ENCODE data around the gene DNASE2B.
A peak's percentile ranks its signal among the peaks of the same experiment; 100 is the strongest.
"Not testable (repeated sequence)": the region's sequence is repeated elsewhere in the genome, so short reads cannot be mapped to it uniquely, and the experiment has no call there.

The DNASE2B gene

DNA sequence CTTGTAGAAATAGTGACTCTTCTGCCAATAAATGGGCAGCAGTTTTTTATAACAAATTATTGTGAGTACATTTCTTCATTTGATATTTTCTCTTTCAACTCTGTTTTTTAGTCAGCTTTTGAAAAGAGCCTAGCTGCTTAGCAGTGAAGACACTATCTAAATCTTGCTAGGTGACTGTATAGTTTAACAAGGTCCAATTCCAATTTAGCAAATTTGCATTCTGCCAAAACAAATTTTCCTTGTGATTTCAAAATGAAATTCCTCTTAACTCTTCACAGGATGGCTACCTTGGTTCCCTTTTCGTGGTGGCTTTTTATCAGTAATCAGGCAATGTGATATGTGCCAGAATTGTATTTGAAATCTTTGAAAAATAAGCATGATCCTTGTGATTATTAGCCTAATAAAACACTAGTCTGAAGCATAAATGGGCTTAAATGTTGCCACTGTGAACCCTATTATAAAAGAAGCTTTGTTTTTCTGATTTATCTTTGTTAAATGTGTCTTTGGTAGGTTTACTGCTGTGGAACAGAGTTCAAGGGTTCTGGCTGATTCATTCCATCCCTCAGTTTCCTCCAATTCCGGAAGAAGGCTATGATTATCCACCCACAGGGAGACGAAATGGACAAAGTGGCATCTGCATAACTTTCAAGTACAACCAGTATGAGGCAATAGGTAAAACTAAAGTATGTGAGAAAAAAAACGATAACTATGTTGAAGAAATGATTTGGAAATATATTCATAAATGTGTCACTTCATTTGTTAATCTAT is 12.2 kb downstream of the DNASE2B start:
- DNase-seq (ENCODE audit: low spot score) (no peak), FAIRE-seq (no peak)

- peak; percentile 49 for DNase-seq (ENCODE audit: low spot score)
- no peak for FAIRE-seq
These were observed 14.1 kb downstream of the DNASE2B start for GRCh38 chr1:84412316-84412942.

DNA sequence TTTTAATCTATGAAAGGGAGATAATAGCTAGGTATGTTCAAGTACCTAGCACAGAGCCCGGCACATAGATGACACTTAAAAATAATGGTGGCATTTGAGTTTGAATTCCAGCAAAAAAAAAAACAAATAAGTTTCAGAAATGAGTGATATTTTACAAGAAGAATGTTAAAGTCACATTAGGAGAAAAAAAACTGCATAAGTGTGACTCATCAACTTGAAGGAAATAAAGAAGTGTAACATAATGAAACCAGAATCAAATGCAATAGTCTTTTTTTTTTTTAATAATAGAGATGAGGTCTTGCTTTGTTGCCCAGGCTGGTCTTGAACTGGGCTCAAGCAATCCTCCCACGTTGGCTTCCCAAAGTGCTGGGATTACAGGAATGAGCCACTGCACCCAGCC is 17.1 kb downstream of the DNASE2B start:
- FAIRE-seq (no peak), DNase-seq (ENCODE audit: low spot score) (no peak)

GRCh38 chr1:84422909-84423308 is 24.6 kb downstream of the DNASE2B start:
- DNase-seq (ENCODE audit: low spot score) (no peak), FAIRE-seq (no peak)

- no peak for DNase-seq (ENCODE audit: low spot score)
- no peak for FAIRE-seq
These were observed 26.3 kb downstream of the DNASE2B start for GRCh38 chr1:84424513-84425149.

DNA sequence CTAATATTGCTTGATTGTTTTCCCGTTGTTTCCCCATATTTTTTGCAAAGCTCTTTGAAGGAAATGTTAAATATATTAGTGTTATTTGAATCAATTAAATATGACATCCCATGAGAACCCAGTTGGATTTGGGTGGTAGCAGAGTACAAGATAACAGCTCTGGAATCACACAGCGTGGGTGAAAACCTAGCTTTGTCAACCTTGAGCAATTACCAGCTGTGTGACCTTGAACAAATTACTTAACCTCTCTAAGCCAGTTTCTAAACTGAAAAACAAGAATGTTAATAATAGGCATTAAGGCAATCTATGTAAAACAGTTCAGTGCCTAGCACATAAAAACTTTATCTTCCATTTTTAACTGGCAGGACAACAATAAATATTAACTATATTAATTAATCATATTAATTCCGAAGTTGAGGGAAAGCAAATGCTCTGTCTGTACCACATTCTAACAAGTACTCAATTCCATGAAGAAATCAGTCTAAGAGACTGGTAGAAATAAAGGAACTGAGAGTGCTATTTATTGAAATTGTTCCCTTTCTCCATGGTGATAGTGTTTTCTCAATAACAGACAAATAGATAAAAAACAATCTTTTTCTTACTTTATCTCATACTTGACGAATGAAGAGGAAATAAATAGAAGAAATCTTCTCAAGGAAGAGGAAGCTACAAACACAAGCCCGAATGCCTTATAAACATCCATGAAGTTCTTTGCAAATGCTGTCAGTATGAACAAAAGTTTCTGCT is 27.0 kb downstream of the DNASE2B start:
- FAIRE-seq, result no peak
- no peak for DNase-seq (ENCODE audit: low spot score)

- no peak for FAIRE-seq
- no peak for DNase-seq (ENCODE audit: low spot score)
These were observed 28.1 kb downstream of the DNASE2B start for GRCh38 chr1:84426376-84426775.

- no peak for FAIRE-seq
These were observed 29.2 kb downstream of the DNASE2B start for GRCh38 chr1:84427250-84428188.

GRCh38 chr1:84428235-84428634 is 30.0 kb downstream of the DNASE2B start:
- no peak for DNase-seq (ENCODE audit: low spot score)
- no peak for FAIRE-seq

More at GRCh38 chr1:84427250-84428188, 29.2 kb downstream of the DNASE2B start:
- DNase-seq (ENCODE audit: low spot score), result no peak

DNA sequence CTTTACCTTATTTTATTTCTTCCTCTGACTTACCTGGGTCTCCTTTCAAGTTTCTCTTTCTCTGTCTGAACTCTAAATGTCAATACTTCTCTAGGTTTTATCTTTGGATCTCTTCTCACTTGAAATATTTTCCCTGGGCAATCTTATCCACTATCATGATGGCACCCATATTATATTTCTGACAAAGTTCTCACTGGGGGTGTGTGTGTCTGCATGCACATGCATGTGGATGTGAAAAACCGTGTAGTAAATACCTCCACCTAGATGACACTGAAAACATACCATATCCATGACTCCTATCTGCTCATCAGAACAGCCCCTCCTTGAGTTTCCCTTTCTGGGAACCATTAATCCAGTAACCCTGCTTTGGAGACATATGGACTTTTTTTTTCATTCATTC is 30.9 kb downstream of the DNASE2B start:
- no peak for DNase-seq (ENCODE audit: low spot score)
- FAIRE-seq, result no peak

DNA sequence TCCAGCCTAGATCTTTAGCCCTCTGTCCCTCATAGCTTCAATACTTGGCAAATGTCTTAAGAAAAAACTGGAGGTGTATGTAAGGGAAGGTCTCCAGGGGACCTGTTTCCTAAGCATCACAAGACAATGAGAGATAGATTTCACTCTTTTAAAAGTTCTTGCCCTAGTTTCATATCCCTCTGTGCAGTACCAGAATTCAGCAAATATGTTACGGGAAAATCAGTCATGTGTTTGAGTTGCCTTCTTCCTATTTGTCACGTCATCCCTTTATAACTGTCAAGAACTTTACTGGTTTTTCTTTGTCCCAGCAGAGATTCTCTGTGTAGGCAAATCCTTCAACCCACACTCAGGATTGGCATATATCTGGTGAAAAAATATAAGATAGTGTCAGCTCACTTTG is 32.3 kb downstream of the DNASE2B start:
- FAIRE-seq (no peak), DNase-seq (ENCODE audit: low spot score) (no peak)

DNA sequence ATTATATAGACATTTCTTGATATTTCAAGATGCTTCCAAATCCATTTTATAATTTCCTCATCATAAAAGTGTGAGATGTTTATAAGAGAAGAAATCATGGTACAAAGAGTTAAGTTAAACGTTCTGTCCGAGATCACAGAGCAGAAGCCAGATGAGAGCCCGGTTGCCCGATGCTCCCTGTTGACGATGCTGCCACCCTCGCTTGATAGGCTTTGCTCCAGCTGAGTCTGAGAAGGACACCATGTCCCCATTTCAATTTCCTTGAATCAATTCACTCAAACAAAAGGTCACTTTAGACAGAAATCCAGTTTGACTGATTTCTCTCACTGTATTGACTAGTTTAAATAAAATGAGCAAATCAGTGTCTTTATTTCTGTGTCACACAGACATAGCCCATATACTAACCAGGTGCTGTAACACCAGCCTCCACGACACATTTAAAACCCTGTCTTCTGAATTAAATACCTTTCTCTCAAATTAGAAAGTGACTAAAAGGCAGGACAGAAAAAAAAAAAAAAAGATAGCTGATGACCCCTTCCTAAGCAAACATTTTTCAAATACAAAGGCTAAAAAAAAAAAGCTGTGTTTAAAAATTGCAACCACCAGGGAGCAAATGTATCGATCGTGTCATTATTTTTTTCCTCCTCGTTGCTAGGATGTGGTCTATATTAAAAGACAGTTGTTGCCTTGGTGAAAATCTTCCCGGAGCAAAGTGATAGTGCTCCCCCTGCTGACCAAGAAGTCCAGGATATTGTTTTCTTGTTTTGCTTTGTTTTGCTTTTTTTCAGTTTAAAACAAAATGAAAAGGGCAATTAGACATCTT is 35.2 kb downstream of the DNASE2B start:
- peak; percentile 53 for DNase-seq (ENCODE audit: low spot score)
- FAIRE-seq, result no peak

- FAIRE-seq (no peak), DNase-seq (ENCODE audit: low spot score) (no peak)
These were observed 35.9 kb downstream of the DNASE2B start for GRCh38 chr1:84434081-84434769.

DNA sequence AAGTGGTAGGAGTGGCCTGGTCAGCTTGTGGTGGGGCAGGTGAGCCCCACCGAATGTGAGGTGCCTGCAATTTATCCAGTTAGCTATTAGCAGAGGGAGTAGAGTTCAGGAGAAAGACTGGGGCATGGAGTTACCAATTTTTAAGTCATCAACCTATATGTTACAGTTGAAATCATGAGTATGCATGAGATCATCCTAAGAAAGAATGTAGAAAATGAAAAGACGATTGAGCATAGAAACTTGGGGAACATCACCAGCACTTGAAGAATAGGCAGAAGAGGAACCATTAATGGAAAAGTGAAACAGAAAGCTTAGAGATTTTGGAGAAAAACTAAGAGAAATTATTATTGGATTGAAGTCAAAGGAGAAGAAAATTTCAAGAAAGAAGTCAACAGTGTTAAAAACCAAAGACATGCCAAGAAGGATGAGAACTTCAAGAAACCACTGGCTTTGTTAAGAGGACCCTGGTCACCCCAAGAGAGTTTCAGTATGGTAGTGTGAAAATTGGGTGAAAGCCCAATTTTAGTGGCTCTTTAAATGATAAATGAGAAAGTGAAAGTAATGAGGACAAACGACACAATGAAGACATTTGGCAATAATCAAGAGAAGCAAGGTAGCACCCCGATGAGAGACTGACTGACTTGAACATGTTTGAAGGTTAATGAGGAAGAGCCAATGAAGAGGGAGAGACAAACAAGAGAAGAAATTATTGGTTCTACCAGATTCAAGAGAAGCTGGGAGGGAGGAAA is 36.7 kb downstream of the DNASE2B start:
- no peak for FAIRE-seq

DNA sequence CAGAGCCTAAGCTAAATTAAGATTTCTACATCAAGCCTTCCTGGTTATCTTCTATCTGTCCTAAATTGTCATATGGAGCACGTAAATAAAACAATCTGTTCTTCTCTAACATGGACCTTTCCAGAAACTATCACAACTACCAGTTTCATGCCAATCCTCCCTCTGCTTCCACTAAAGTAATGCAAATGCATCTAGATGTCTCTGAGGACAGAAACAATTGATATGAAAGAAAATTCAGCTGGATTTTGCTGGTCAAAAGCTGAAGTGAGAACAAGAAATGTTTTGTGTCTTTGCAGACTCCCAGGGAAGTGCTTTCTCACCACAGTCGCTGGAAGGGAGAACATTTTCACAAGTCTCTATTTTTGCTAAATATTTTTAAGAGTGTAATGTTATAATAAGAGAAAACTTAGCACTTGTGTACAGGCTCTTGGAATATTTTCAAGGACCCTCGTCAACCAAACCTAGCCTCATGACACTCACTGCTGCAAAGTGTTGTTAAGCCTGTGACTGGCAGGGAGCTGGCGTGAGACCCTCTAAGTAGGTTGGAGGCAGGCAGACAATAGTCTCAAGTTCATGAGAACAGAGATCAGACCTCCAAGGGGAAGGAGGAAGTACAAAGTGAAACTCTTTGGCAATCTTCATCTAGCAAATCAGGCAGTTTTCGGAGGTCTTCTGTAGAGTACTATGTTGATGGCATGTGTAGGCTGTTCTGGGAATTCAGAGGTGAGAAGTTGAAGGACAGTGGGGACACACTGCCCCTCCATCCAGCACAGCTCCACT is 38.8 kb downstream of the DNASE2B start:
- no peak for FAIRE-seq
- no peak for DNase-seq (ENCODE audit: low spot score)

More for the DNA sequence above, 36.7 kb downstream of the DNASE2B start:
- no peak for DNase-seq (ENCODE audit: low spot score)

- DNase-seq (ENCODE audit: low spot score) (peak; percentile 62), FAIRE-seq (no peak)
These were observed 44.0 kb downstream of the DNASE2B start for GRCh38 chr1:84442256-84442655.

DNA sequence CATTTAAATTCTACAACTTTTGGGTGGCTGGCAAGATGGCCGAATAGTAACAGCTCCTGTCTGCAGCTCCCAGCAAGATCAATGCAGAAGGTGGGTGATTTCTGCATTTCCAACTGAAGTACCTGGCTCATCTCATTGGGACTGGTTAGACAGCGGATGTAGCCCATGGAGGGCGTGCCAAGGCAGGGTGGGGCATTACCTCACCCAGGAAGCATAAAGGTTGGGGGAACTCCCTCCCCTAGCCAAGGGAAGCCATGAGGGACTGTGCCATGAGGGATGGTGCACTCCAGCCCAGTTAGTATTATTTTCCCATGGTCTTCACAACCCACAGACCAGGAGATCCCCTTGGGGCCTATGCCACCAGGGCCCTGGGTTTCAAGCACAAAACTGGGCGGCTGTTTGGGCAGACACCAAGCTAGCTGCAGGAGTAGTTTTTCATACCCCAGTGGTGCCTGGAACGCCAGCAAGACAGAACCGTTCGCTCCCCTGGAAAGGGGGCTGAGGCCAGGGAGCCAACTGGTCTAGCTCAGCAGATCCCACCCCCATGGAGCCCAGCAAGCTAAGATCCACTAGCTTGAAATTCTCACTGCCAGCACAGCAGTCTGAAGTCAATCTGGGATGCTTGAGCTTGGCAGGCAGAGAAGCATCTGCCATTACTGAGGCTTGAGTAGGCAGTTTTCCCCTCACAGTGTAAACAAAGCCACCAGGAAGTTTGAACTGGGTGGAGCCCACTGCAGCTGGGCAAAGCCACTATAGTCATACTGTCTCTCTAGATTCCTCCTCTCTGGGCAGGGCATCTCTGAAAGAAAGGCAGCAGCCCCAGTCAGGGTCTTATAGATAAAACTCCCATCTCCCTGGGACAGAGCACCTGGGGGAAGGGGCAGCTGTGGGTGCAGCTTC is 44.7 kb downstream of the DNASE2B start:
- not testable (repeated sequence) for FAIRE-seq; DNase-seq (ENCODE audit: low spot score)
